HG03103 (cell line): ENCODE measurements around the gene LRRC36.

Experiments
- ATAC-seq: cut with Tn5 transposase; IDR thresholded peaks from one replicate; pipeline ENCODE4 v1.9.1; 2021; ENCODE audit warnings: low read depth; ENCODE audit not compliant: unreplicated experiment

The LRRC36 gene

DNA sequence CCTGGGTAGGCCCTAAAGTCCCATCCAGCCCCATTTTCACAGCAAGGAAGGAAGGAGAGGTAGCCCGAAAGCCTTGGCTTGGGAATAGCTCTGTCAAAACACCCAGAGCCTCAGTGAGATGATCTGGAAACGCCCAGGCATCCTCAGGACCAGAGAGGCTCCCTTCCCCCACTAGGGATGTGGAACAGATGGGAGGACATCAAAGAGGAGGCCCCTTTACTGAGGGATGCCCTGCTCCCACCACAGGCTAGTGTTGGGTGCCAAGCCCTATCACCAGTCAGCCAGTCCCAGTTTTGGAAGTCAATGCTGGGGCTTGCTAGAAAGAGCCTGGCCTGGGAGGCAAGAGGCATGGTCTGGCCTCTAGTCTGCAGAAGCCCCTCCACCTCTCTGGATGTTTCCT, 62.0 kb downstream of the LRRC36 start:
- no peak for ATAC-seq

DNA sequence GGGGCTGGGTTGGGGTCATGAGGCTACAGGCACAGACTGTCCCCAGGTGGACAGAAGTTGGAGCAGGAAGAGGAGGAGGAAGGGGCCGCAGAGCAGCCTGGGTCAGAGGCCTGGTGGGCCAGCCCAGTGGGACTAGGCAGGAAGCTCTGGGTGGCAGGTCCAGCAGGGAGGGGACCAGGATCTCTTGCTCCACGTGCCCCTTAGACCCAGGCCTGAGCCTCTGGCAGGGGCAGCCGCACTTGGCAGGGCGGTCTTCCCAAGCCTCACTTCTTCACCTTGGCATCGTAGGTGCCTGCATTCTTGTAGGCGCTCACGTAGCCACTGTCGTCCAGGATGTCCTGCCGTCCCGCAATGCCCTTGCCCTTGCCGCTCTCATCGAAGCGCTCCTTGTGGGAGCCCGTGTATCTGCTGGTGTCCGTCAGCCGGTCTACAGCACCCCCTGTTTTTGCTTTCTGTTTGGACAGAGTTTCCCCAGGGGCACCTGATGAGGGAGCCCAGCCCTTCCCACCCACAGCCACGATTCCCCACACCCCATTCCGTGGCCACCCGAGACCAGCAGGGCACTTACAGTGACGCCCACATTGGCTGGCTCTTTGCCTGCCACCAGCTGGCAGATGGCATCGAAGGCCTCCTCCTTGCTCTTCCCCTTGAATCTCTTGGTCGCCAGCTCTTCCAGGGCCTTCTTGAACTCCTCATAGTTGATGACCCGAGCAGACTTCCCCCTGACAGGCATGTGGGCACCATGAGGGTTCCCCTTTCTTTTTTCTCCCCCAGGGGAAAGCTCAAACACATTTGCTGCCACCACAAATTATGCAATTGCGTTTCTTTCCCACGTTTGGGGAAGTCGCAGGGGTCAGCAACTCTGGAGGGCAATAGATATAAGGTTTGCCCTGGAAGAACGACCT, 63.5 kb downstream of the LRRC36 start:
- no peak for ATAC-seq

DNA sequence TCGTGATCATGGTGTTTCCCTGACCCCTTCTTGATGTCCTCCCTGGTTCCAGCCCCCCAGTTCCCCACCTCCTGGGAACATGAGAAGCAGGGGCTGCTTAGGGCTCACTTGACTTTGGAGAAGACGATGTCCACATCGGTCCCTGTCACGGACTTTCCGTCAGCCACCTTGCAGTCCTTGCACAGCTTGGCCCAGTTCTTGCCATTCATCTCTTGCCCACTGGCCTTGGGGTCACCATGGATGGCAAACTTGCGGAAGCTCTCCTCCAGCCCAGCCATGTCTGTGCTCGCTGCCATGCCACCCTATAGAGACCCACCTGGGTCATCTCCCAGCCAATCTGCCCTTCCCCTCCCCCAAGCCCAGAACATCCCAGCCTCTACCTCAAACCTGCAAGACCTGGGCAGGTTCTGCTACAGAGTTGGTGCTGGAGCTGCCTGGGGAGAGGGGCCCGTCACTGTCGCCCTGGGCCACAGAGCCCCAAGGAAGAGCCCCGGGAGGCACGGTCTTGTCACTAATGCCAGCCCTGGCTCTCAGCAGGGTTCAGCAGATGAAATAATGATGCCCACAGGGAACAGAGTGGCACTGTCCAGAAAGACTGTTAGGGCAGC, 64.3 kb downstream of the LRRC36 start:
- ATAC-seq: no peak

DNA sequence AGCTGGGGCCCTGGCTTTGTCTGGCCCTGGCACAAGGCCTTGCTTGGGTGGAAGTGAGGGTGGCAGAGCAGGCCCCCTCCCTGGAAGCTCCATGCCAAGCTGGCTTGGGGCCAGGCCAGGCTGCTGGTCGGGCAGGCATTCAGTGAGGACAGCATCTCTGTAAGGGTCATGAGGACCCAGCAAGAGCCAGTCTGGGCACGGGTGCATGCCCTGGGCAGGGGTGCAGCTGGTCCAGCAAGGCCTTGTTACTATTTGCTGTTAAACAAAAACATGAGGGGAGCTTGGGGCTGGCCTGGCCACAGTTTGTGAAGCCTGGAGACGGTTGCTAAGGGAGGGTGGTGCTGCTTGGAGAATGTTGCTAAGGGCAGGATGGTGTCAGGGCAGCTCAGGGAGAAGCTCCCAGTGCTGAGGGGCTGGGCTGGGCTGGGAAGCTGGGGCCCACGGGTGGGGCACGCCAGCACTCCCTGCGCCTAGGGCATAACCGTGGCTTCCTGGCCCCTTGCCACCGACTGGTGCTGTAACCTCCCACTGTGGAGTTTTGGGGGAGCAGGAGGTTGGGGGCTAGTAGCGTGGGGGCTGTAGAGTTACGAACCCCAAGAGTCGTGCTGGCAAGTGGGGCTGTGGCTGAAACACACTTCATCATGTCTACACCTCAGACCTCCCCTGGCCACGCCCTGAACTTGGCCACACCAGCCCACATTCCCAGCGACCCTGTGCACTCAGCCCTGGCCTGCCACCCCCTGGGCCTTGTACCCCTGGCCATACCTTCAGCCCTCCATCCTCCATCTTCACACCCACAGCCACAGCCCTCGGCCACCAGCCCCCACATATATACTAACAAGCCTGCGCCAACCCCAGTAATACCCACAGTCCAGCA, 65.0 kb downstream of the LRRC36 start:
- ATAC-seq: no peak

DNA sequence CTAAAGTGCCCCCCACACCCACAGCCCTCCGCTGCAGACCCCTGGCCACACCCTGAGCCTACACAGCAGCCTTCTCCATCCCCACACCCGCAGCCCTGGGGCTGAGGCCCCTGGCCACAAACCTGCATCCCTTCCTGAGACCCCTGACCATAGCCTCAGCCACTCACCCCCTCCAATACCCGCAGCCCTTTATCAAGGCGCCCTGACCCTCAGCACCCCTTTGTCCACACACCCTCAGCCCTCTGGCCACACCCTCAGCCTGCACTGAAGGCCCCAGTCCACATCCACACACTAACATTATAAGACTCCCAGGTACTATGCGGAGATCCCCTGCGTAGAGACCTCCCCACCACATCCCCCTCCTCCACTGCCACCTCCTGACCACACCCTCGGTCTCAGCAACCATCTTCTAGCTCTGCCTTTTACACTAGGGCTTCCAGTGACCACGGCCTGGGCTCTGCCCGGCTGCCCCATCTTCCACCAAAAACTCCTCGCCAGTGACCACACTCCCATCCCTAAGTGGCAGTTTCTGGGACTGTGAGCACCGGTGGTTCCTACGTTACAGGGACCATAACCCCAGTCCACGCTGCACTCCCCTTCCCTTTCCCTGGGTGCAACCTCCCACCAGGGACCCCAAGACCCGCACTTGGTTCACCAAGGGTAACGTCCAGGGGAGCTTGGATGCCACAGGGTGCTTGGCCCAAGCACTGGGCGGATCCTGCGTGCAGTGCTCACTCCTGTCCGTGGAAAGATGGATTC, 65.9 kb downstream of the LRRC36 start:
- ATAC-seq: no peak

DNA sequence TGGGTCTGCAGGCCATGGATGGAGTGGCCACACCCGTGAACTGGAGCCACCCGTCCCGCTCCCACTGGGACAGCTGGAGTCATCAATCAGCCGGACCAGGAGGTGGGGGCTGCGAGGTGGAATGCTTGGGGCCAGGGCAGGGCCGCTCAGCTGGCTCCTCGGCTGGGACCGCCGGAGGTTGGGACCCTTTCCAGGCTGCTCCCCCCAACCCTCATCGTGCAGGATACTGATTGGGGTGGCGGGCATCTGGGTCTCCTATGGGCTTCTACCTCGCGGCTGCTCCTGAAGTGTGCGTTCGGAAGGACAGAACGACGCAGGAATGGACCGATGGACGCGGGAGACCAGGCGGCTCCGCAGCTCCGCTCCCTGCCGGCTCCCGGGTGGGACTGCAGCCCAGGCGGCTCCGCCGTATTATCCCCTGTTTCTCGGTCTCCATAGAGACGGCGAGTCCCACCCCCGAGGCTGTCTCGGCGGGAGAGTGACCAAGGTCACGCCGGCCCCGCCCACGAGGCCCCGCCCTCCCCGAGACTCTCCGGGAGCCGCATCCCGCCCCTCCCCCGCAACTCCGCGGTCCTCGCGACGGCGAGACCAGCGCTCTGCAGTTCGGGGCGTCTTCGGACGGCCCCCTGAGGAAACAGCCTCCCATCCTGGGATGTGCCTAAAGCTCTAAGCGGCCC, 66.6 kb downstream of the LRRC36 start, which contains the start of gene TPPP3:
Gene TPPP3 (minus strand): TSS at position 388 of the 677 bp plus-strand sequence. CDS start 2,387 bp downstream, outside the sequence.
- no peak for ATAC-seq

DNA sequence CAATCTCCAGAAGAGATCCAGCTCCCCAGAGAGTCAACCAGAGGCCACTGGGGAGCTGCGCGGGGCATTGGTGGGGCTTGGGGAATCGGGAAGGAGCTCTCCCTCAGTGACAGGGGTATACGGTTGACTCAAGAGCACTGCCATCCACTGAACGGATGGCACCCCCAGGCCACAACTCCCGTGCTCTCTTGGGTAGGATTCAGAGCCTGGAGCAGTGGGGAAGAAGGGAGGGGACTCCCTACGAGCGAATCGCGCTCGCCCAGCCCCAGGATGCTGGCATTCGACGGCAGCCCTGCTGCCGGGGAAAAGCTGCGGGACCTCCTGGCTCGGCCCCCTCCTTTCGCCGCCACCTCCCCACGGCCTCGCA, 67.2 kb downstream of the LRRC36 start:
- ATAC-seq: no peak

DNA sequence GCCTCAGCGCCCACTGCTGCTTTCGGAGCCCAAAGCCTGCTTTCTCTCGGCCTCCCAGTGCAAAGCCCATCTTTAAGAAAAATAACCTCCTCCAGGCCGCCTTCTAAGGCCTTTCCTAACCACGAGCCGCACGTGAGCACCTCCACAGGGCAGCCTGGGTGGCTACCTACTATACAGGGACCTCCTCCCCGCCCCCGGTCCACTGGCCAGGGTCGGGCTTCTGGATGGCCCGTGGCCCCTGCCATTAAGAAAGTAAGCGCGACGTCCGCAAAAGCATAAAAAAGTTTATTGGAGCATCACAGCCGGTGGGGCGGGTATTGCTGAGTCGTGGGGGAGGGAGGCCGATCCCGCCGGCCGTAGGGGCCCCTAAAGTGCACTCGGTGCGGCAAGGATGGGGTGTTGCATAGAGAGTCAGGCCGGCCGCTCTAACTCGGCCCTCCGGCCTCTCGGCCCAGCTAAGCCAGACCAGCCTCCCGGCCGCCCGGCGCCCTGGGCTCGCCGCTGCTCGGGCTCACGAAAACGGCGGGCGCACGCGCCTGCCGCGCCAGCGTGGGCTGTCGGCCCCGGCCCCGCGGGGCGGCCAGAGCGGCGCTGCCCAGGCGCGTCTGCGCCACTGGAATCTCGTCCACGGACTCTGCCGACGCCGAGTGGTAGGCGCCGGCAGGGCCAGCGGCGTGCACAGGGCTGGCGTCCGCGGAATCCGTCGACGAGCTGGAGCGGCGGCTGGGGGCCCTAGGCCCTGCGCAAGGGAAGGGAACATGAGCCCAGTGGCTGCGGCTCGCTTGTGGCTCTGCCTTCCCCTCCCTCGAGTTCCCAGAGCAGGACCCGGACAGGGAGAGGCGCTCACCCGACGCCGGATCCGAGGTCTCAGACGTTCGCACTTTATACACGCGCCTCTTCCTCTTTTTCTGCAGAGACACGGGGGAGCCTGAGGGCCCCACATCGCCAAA, 67.8 kb downstream of the LRRC36 start:
- ATAC-seq: no peak

DNA sequence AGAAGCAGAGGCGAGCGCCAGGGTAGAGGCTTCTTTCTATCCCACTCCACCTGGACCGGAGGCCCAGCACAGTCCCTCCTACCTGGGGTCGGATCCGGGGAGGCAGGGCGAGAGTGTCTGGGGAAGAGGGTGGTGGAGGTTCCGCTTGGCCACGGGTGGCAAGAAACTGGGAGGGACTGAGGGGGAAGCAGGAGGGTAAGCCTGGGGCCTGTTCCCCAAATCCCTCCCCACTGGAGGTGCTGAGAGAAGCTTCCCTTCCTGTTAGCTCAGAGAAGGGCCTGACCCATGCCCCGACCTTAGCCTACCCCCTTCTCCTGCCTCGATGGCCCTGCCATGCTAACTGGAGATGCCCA, 68.5 kb downstream of the LRRC36 start:
- no peak for ATAC-seq

DNA sequence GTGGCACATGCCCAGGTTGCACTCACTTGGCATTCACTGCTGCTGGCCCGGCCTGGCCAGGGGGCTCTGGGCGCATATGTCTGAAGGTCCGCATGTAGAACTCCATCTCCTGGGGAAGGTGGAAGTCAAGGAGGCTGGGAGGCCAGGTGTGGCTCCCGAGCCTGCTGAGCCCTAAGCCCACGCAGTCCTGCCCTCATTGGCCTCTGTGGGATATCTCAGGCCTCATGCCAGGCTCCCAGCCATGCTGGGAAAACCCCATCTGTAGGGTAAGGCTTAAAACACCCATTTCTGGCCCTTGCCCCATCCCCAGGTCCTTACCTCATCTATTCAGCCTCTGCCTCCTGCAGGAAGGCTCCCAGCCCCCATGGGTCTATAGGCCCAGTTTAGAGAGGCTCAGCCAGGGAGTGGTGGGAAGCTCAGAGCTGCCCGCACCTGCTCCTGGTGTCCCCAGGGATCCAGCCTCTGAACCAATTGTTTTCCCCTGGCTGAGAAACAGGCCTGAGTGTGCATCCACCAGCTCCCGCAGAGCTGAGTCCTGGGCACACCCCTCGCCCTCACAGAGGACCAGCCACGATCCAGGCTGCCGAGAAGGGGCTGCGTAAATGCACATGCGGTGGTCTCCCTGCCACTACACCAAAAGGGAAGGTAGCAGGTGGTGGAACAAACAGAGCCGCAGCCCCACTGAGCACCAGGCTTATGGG, 69.0 kb downstream of the LRRC36 start:
- no peak for ATAC-seq

DNA sequence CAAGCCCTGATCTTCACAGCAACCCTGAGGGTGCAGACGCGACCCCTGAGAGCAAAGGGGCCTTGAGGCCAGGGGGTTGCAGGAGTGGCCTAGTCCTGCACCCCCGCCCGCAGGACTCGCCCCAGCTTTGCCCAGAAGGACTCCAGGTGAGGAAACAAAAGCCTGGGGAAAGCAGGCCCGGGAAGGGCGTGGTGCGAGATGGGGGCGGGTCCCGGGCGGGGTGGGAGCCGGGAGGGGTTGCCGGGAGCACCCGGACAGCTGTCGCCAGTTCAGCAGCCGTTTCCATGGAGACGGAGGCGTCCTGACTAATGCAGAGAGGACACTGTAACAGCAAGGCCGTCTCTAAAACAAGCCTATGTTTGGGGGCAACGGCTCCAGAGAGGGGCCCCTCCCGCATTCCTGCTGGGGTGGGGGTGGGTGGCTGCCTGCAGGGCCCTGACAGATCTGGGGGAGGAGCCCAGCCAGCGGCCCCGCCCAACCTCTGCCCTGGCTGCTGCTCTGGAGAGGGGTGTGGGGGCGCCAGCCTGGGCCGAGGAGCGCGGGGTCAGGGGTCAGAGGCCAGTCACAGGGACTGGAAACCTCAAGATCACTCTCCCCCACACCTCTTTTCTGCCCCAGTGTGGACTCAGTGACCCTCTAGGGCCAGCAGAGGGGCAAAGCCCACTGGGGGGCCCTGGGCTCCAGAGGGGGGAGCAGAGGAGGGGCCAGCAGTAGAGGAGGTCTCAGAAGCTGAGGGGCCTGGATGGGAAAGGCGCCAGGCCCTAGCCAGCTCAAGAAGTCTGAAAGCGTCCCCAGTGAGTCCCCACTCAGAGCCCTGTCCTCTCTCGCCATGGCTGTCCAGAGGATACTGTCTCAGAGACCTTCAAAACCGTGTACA, 69.8 kb downstream of the LRRC36 start:
- ATAC-seq: no peak

DNA sequence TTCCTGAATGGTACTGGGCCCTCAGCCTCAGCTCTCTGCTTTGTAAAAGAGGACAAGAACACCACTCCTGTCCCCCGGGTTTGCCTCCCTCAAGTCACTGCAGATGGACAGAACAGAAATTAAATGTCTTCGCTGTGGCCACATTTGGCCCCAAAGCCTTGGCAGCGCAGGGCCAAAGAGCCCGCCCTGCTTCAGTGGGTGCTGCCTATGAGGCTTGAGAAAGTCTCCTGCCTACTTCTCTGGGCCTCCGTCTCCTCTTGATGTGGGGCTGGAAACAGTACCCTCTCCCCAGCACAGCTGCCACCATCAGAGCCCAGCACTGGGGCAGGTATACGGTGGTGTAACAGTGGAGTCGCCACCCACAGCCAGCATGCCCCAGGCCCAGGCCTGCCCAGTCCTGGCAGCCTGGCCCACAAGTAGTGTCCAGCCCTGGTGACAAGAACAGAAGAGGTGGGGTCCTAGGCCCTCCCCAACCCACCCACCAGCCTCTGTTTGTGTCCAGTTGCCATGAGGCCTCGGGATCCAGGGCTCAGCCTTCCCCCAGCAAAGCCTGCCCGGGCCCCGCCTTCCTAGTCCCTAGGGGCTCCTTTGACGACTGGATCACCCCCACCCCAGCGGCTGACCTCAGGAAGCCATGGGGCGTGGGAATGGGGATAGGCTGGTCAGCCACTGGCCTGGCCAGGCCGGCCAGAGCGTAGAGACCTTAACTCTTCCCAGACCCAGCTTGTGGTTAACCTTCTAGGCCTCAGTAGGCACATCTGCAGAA, 70.6 kb downstream of the LRRC36 start:
- ATAC-seq: no peak

DNA sequence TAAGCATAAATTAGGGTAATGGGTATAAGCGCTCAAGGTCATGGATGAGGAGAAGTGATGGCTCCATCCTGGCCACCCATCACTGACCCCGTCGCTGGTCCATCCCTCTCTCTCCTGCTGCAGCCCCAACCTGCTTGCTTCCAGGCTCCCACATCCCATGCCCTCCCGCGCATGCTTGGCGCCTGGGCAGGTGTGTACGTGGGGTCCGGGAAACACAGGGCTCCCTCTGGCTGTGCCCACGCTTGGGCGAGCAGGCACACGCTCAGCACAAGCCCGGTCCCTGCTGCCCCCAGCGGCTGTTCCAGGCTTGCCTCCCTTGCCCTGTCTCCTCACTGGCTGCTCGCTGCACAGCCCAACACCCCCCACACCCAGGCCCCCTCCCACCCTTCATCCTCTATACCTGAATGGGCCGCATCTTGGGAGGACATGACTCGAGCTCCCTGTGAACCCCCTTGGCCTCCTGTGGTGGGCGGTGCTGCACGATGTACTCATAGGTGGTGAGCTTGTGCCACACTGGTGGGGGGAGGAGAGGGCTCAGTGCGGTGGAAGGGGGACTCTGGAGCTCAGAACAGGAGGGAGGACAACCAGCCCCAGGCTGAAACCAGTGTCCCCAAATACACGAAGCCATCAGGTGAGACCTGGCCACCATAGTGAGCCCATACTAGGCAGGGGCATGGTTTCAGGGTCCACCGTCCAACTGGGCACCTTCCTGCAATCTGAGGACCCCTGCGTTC, 71.4 kb downstream of the LRRC36 start:
- ATAC-seq: no peak

DNA sequence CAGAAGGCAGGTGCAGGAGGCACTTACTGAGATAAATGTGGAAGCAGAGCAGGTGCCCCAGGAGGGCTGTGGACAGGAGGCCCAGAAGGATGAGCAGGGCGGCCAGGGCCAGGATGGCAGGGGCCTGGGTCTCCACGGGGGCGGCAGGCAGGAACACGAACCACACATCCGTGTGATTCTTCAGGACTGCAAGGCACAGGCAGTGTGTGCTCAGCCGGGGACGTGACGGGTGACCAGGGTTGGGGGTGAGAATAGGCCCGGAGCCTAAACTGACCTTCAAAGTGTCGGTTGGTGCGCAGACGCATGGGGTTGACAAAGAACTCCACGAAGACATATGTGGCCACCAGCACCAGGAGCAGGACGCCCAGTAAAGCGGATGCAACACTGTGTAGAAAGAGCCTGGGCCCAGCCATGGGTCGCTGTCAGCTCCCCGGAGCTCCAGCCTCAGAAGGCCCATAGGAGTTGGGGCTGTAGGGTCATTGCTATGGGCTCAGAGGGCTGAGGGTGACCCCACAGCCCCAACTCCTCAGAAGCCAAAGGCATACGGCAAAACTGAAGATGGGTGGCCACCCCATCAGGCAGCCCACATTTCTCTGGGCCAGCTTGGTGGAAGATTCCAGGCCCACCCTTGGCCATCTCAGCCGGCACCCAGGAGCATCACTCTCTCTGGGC, 72.1 kb downstream of the LRRC36 start:
- no peak for ATAC-seq

DNA sequence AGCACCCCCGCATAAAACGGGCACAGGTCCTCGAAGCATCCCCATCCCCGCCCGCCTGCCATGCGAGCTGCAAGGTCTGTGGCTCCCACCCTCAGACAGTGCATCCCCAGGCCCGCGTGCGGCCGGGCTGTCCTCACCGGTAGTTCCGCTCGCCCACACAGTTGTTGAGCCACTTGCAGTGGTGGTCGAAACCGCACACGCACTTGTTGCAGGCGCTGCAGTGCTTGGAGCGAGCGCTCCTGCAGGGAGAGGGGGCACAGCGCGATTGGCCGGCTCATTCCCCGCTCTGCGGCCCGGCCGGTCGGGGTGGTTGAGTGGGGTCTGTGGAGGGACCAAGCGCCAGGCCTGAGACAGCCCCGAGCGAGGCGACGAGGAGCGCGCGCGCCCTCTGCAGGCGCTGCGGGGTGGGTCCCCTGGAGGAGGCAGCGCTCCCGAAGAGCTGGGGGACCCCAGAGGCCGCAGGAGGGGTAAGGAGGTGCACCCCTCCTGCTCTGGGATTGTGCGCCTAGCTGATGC, 72.7 kb downstream of the LRRC36 start:
- ATAC-seq: no peak
